CMK (cell line): ENCODE data around the gene C10orf71.

ENCODE experiments used
- DNase-seq: peaks from one replicate; pipeline ENCODE4 v3.0.0-alpha.2; 2010; ENCODE audit warnings: low read depth

Gene C10orf71, protein sequence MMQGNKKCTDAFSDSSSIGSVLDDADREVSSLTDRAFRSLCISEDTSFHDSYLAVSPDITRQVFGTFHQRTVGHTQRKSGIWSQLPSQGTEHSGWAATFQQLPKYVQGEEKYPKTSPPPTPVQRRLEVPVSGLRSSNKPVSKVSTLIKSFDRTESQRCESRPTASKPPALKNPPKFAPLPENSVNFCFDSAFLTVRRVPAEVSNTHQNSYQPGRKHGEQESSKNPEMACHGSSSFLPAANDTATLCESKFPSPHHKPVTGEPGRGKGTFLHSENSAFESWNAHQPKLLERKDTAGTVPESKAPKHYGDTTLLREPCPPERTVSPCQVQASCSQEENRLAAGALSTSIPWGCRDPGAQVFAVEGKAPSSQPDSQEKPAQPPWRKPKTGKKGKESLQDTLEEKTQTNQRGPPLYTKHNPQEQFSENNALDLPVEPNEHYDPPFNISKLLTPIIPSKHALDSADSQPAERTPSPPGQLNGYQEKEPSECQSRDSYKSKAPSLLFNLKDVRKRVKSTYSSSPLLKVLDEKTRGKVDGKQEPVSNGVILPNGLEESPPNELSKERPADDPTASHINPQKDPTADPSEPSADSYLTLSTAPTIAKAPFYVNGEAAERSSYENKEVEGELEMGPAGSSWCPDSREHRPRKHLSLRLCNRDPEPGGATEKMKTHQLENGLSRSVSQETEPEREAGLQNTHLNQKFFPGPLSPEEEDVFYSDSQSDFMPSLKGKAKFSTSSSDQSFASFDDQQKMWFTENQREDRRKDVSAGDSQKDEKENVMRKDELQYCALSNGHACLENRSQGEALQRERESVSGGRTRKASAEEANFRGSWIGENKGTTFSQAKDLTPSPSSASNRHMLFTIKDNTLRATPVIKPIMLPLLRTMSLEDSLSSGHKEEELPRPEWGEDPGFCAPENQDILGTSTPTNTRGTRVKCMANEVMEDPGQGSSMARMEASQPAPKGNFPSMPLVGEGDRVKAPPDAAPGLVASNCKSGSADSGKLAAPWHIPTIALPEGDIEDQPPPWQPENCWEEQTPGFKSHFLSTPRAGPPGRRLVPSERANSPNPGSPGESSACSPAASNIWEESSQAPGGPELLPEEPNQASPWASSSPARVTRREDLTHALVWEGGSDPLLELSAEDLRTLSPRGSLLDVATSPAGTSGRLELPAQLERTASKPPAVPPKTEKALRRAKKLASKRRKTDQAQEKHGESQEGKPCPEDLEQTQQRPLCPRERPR (N-terminal part only)

GRCh38 chr10:49298983-49299815 lies at the start of gene C10orf71:
Gene C10orf71, plus strand, starts transcription at chr10:49299170. Its CDS starts 23,376 bp downstream, at chr10:49322546.
- no peak for DNase-seq

DNA sequence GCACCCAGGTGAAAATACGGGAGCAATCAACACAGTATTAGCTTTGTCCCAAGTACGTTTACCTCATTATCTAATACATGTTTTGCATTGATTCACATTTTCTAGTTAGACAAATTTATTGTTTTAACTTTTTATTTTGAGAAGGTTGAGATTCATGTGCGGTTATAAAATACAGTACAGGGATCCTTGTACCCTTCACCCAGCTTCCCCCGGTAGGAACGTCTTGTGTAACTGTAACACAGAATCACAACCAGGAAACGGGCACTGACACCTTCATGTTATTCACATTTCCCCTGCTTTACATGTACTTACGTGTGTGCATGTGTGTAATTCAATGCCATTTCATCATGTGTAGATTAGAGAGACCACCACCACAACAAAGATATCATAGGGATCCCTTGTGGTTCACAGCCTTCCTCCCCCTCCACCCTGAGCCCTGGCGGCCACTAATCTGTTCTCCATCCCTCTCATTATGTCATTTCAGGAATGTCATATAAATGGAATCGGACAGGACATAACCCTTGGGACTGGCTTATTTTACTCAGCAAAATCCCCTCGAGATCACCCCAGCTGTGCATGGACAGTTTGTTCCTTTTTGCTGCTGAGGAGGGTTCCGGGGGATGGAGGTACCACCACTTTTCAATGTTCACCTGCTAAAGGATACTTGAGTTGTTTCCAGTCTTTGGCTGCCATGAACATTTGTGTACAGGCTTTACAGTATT lies 46.5 kb upstream of the C10orf71 start:
- no peak for DNase-seq

DNA sequence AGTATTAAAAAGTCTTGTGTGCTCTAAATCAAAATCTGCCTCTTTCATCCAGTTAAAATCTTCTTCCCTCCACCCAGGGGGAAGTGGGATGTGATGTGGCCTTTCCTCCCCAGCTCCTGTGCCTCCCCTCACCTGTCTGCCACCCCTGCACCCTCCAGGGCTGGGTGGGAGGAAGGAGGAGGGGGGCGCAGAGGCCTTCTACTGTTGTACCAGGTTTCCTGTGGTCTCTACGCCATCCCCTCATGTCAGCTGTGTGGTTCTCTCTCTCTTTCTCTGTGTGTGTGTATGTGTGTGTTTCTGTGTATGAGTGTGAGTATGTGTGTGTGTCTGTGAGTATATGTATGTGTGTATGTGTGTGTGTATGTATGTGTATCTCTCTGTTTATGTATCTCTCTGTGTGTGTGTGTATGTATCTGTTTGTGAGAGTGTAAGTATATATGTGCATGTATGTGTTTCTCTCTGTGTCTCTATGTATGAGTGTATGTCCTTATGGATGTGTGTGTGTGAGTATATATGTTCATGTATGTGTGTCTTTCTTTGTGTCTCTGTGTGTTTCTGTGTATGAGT lies 45.5 kb upstream of the C10orf71 start:
- no peak for DNase-seq

GRCh38 chr10:49254150-49254549 lies 44.8 kb upstream of the C10orf71 start:
- DNase-seq, result no peak

GRCh38 chr10:49254556-49255318 lies 44.2 kb upstream of the C10orf71 start:
- no peak for DNase-seq

- no peak for DNase-seq
Measured at GRCh38 chr10:49255883-49256282, 43.1 kb upstream of the C10orf71 start.

- no peak for DNase-seq
Measured at GRCh38 chr10:49257154-49257553, 41.8 kb upstream of the C10orf71 start.

DNA sequence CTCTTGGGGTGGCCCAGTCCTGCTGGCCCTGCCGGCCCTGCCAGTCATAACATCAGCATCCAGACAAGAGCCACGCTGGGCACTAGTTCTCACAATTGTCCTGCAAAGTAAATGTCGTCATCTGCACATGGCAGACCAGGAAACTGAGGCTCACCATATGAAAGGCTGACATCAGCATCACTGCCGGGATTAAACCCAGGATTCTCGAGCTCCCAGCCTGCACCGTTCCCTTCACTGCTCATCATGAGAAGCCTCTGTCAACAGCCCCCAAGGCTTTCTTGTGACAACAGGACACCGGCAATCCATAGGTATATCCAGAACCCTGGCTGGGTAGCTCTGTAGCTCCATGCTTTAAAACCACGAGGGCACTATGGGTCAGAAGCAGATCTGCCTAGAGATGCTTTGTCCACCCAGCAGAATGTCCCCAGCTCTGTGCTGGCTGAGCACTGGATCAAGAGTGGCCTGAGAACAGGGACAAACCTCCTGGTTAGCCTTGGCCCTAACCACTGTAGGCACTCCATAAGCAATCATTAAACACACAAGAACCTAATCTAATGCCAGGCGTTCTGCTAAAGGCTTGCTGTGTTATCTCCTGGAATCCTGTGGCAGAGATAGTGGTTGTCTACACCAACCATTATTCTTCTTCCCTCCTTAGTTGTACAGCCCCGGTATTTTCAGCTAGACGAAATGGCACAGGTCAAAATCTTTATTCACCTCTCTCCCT lies 41.2 kb upstream of the C10orf71 start:
- no peak for DNase-seq

DNA sequence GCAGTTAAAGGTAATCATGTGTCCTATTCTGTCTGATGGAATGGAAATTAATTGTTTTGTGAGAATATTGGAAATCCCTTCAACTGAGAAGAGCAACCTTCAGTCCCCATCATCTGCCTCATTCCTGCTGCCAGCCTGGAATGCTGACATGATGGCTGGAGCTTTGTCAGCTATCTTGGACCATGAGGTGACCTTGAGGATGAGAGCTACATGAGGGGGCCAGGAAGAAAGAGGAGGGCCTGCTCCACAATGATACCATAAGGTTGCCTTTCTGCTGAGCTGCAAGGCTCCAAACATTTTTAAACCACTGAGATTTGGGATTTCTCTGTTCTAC lies 40.7 kb upstream of the C10orf71 start:
- no peak for DNase-seq

- no peak for DNase-seq
Measured at GRCh38 chr10:49260644-49261296, 38.2 kb upstream of the C10orf71 start.

DNA sequence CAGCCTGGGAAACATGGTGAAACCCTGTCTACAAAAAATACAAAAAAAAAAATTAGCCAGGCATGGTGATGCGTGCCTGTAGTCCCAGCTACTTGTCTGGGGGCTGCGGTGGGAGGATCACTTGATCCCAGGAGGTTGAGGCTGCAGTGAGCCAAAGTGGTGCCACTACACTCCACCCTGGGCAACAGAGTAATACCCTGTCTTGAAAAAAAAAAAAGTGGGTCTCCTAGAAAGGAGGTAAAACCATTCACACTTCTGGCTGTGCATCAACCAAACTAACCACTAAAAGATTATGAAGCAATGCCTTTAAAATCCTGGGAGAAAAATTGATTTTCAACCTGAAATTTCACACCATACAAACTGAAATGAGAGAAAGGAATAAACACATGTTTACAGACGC lies 35.4 kb upstream of the C10orf71 start:
- DNase-seq, result no peak

DNA sequence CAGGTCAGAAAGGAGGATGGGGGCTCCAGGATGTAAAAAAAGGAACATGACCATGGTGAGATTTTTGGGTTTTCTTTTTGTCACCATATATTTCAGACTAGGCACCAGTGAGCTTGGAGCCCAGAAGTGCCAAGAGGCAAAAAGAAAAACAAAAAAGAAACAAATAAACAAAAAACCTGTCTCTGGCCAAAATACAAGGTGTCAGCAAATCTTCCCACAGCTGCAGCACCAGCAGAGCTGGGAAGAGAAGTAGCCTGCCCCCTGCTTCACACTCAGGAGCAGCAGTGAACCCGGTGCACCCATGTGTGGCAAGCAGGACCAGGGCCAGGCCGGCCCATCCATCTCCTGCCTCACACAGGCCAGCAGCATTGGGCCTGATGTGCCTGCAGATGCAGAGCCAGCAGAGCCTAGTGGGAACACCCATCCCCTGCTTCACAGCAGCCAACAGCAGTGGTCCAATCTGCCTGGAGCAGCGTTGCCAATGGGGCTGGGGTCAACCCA lies 34.7 kb upstream of the C10orf71 start:
- no peak for DNase-seq

- no peak for DNase-seq
Measured at GRCh38 chr10:49265885-49266284, 33.1 kb upstream of the C10orf71 start.

DNA sequence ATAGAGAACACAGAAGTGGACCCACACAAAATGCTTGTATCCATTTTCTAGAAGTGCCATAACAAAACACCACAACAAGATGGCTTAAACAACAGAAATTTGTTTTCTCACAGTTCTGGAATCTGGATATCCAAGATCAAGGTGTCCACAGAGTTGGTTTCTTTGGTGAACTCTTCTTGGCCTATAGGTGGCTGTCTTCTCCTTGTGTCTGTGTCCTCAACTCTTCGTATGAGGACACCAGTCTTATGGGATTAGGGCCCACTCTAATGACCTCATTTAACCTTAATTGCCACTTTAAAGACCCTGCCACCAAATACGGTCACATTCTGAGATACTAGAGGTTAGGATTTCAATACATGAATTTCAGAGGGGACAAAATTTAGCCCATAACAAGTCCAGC lies 30.8 kb upstream of the C10orf71 start:
- DNase-seq, result no peak

DNA sequence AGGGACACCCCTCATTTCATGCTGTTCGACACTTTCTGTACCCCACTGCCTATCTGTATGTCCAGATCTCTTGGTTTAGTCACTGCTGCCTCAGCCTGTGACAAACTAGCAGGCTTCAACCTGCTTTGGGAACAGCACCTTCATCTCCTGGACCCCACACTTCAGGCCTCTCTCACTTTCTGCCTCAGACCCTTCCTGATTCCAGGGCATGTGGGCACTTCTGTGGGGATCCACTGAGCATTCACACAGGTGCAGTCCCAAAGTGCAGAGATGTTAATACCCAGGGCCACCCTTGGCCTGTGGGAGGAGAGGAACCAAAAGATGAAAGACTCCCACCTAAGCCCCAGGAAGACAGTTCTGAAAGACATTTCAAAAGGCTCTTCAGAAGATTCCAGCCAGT lies 29.4 kb upstream of the C10orf71 start:
- no peak for DNase-seq

DNA sequence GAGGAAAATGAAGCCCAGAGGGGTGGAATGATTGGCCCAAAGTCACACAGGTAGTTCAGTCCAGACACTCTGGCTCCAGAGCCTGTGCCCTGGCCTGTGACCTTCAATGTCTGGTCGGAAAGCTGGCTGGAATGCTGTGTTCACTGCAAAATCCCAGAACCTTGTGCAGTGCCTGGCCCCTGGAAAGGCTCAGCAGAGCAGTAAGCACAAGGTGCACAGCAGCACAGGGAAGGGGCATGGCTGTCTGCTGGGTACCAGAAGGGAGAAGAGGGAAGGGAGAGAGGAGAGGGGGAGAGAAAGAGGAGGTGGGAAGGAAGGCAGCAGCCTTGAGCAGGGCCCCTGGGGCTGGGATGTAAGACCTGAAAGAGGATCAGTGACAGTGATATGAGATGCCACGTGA lies 28.4 kb upstream of the C10orf71 start:
- DNase-seq, result no peak

GRCh38 chr10:49271346-49271745 lies 27.6 kb upstream of the C10orf71 start:
- DNase-seq, result no peak
